Vagina (tissue), 2 donors: ENCODE measurements around the gene GNG7. TPM values are rescaled to one million over a fixed set of nuclear protein-coding genes. Genes with fewer than 3 reads are reported as not detected.
"Not testable (repeated sequence)": the region's sequence is repeated elsewhere in the genome, so short reads cannot be mapped to it uniquely, and the experiment has no call there.

ENCODE experiments used
- DNase-seq, 2 donors: peaks; one replicate each; pipeline ENCODE4 v3.0.0-alpha.2; 2017; ENCODE audit errors: extremely low spot score in 2 of 2
- H3K27ac ChIP-seq: fragments of 200-600 bp; sonication (generic); one replicate; pipeline ENCODE4 v1.5.1; 2019
- H3K27me3 ChIP-seq: fragments of 200-600 bp; sonication (generic); one replicate; pipeline ENCODE4 v1.5.1; 2019
- H3K36me3 ChIP-seq, 2 donors: fragments of 200-600 bp; sonication (generic); one replicate each; pipeline ENCODE4 v1.5.1; 2017 to 2019
- H3K4me1 ChIP-seq: fragments of 200-600 bp; sonication (generic); one replicate; pipeline ENCODE4 v1.5.1; 2019
- H3K4me3 ChIP-seq, 2 donors: fragments of 200-600 bp; sonication (generic); 1 replicate in 1 of 2; 2 replicates in 1 of 2; pipeline ENCODE4 v1.5.1; 2016 to 2019
- H3K9me3 ChIP-seq: fragments of 200-600 bp; sonication (generic); one replicate; pipeline ENCODE4 v1.5.1; 2019
- POLR2A ChIP-seq, 2 donors: fragments of 450-650 bp; IDR thresholded peaks; one replicate each; pipeline ENCODE4 v1.6.1; 2017; ENCODE audit warnings: antibody characterized with exemption in 2 of 2, mild to moderate bottlenecking in 2 of 2, moderate library complexity in 2 of 2
- POLR2AphosphoS5 ChIP-seq, 2 donors: sonication (generic); formaldehyde crosslinking; IDR thresholded peaks; one replicate each; pipeline ENCODE4 v1.9.0; 2017; ENCODE audit warnings: antibody characterized with exemption in 2 of 2, mild to moderate bottlenecking in 2 of 2, low read depth in 1 of 2; ENCODE audit not compliant: insufficient read depth in 1 of 2
- intact Hi-C: fragments of 100-400 bp; cut with DNase I; formaldehyde crosslinking; loops from one replicate; pipeline ENCODE4 v1.15.1; 2023
- total RNA-seq: library from RNA; depleted of rRNA; stranded (reverse); fragments of >200 nt; gene quantifications from one replicate; pipeline ENCODE4 v1.2.3, GENCODE V29; 2016
- TF ChIP-seq, protein P1 (sequence below), 3 experiments: fragments of 450-650 bp in 2 of 3; fragments of 200-600 bp in 1 of 3; sonication (generic) in 1 of 3; IDR thresholded peaks; one replicate each; pipeline ENCODE4 v1.5.1; 2017 to 2019; ENCODE audit warnings: antibody characterized with exemption in 3 of 3, mild to moderate bottlenecking in 2 of 3, moderate library complexity in 2 of 3

Gene GNG7
- total RNA-seq, 1 donor from 2014 or later: 2.0 TPM

DNA sequence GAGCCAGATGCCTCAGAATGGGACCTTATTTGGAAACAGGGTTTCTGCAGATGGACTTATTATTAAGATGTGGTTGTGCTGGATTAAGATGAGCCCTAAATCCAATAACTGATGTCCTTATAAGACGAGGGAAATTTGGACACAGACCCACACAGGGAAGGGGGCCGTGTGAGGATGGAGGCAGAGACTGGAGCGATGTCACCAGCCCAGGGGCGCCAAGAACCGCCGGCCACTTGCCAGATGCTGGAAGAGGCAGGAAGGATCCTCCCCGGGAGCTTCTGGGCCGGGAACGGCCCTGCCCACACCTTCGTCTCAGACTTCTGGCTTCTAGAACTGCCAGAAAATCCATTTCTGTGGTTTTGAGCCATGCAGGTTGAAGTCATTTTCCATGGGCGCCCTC lies 26.6 kb downstream of the GNG7 start:
- no peak for DNase-seq
- no peaks in the 10 kb centered on the region for H3K36me3 ChIP-seq
- H3K4me1 ChIP-seq: no peaks in the 10 kb centered on the region
- TF ChIP-seq, protein P1, sequence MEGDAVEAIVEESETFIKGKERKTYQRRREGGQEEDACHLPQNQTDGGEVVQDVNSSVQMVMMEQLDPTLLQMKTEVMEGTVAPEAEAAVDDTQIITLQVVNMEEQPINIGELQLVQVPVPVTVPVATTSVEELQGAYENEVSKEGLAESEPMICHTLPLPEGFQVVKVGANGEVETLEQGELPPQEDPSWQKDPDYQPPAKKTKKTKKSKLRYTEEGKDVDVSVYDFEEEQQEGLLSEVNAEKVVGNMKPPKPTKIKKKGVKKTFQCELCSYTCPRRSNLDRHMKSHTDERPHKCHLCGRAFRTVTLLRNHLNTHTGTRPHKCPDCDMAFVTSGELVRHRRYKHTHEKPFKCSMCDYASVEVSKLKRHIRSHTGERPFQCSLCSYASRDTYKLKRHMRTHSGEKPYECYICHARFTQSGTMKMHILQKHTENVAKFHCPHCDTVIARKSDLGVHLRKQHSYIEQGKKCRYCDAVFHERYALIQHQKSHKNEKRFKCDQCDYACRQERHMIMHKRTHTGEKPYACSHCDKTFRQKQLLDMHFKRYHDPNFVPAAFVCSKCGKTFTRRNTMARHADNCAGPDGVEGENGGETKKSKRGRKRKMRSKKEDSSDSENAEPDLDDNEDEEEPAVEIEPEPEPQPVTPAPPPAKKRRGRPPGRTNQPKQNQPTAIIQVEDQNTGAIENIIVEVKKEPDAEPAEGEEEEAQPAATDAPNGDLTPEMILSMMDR (IDR thresholded peaks at IDR 0.05): no peak
- TF ChIP-seq POLR2AphosphoS5 (IDR thresholded peaks at IDR 0.05; ENCODE audit: insufficient read depth in 1 of 2, low read depth in 1 of 2) (no peak), POLR2A (IDR thresholded peaks at IDR 0.05) (no peak)
- no peak overlapping the region for H3K27ac ChIP-seq
- intact Hi-C loops: no loop called here
- no peak overlapping the region for H3K4me3 ChIP-seq
- no peaks in the 10 kb centered on the region for H3K27me3 ChIP-seq
- no peaks in the 10 kb centered on the region for H3K9me3 ChIP-seq

DNA sequence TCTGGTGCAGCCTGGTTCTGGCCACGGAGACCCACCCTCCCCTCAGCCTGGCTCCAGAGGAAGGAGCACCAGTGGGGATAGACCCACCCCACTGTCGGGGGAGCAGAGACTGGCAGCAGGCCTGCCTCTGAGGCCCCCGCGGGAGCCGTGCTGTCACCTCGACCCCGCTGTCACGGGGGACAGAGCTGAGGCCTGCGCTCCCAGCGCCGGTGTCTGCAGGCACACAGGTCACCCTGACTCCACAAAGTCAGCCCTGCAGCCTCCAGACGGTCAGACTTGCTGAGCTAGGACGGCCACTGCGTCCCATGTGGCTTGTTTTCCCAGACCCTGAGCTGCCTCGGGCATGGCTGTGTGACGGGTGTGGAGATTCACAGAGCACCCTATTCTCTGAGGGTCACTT lies 32.3 kb downstream of the GNG7 start:
- DNase-seq: no peak
- TF ChIP-seq POLR2AphosphoS5 (IDR thresholded peaks at IDR 0.05; ENCODE audit: insufficient read depth in 1 of 2, low read depth in 1 of 2) (no peak), POLR2A (IDR thresholded peaks at IDR 0.05) (no peak)
- TF ChIP-seq, protein P1 (IDR thresholded peaks at IDR 0.05): no peak
- intact Hi-C loops: no loop called here
- H3K4me3 ChIP-seq: no peak overlapping the region
- no peaks in the 10 kb centered on the region for H3K9me3 ChIP-seq
- H3K27ac ChIP-seq: no peak overlapping the region
- H3K36me3 ChIP-seq: no peaks in the 10 kb centered on the region
- H3K27me3 ChIP-seq: no peaks in the 10 kb centered on the region
- no peaks in the 10 kb centered on the region for H3K4me1 ChIP-seq

DNA sequence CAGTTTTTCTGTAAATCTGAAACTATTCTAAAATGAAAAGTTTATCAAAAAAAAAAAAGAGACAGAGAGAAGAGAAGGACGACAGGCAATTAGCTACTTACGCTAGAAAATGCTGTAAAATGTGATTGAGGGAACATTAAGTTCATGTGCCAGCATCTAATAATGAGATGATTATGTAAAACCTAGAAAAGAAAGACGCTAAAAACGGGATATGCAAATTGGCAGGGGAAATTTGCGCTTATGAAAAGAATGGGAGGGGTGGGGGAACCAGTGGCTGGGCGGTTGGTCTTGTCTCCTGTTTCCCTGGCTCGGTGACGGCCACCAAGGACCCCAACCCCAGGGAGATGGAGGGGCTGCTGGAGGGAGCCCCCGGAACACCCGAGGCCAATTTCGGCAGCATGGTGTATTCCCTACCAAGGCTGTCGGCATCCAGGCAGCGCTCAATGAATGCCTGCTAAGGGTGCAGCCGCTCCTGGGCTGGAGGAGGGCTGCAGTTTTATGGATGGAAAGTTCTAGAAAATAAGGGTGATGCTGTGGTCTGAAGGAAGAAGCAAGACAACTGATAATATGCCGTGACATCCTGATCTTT lies 34.2 kb downstream of the GNG7 start:
- intact Hi-C loops: loop anchor here (5.0 kb wide), 1 partner anchor 49 kb away; no protein-coding TSS in a partner anchor
- H3K27ac ChIP-seq: no peak overlapping the region
- DNase-seq: no peak
- H3K9me3 ChIP-seq: no peaks in the 10 kb centered on the region
- H3K27me3 ChIP-seq: no peaks in the 10 kb centered on the region
- no peak for TF ChIP-seq POLR2AphosphoS5 (IDR thresholded peaks at IDR 0.05; ENCODE audit: insufficient read depth in 1 of 2, low read depth in 1 of 2)
- no peak for TF ChIP-seq POLR2A (IDR thresholded peaks at IDR 0.05)
- TF ChIP-seq, protein P1 (IDR thresholded peaks at IDR 0.05): no peak
- H3K4me1 ChIP-seq: no peaks in the 10 kb centered on the region
- no peak overlapping the region for H3K4me3 ChIP-seq
- no peaks in the 10 kb centered on the region for H3K36me3 ChIP-seq

DNA sequence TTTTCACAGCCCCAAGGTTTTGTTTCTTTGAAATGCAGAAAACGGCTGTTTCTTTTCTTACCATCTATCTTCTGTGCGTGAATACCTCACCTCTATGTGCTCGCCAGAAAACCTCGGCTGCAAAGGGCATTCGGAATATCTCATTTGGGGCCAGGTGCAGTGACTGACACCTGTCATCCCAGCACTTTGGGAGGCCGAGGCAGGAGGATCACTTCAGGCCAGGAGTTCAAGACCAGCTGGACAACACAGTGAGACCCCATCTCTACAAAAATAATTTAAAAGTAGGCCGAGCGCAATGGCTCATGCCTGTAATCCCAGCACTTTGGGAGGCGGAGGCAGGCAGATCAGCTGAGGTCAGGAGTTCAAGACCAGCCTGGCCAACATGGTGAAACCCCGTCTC lies 35.1 kb downstream of the GNG7 start:
- DNase-seq, H3K4me1 ChIP-seq, H3K27me3 ChIP-seq, H3K27ac ChIP-seq, H3K4me3 ChIP-seq, H3K36me3 ChIP-seq, H3K9me3 ChIP-seq: not testable (repeated sequence)
- intact Hi-C loops: loop anchor here (5.0 kb wide), 1 partner anchor 50 kb away; no protein-coding TSS in a partner anchor

DNA sequence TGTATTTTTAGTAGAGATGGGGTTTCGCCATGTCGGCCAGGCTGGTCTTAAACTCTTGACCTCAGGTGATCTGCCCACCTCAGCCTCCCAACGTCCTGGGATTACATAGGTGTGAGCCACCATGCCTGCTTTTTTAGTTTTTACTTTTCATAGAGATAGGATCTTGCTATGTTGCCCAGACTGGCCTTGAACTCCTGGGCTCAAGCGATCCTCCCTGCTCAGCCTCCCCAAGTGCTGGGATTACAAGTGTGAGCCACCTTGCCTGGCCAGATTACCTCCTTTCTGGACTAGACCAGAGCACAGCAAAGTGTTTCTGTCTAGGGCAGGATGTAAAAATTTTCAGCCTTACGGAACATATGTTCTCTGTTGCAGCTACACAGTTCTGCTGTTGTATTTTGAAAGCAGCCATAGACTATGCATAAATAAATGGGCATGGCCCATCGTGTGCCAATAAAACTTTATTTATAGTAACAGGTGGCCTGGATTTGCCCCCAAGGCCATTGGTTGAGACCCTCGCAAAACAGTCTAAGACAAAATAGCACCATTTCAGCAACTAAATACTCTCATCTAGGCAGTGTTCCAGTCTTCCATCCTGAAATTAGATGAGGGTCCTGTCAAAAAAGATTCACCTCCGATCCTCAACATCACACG lies 36.0 kb downstream of the GNG7 start:
- intact Hi-C loops: loop anchor here (5.0 kb wide), 1 partner anchor 51 kb away; no protein-coding TSS in a partner anchor
- Histone ChIP-seq H3K36me3 (no peaks in the 10 kb centered on the region), H3K27me3 (no peaks in the 10 kb centered on the region), H3K4me3 (no peak overlapping the region), H3K9me3 (no peaks in the 10 kb centered on the region), H3K4me1 (no peaks in the 10 kb centered on the region), H3K27ac (no peak overlapping the region)
- no peak for DNase-seq
- TF ChIP-seq, protein P1 (IDR thresholded peaks at IDR 0.05): no peak
- TF ChIP-seq POLR2AphosphoS5 (IDR thresholded peaks at IDR 0.05; ENCODE audit: insufficient read depth in 1 of 2, low read depth in 1 of 2) (no peak), POLR2A (IDR thresholded peaks at IDR 0.05) (no peak)
